Measurements from ENCODE around the gene CFAP68. TPM values are rescaled to one million over a fixed set of nuclear protein-coding genes. Genes with fewer than 3 reads are reported as not detected.

The CFAP68 gene
- total and polyA plus RNA-seq, 2 of the 8 experiments (the other 6 are each of a cell fraction or from before 2014, with no cell fraction given) = 21.4 to 43.1 TPM

GRCh38 chr11:111834432-111835163 is 44.7 kb upstream of the CFAP68 start (continued):
- TF ChIP-seq ATF2 (IDR thresholded peaks at IDR 0.05; ENCODE audit: low read length) = no peak
- no peak for TF ChIP-seq KDM4A (IDR thresholded peaks at IDR 0.05; ENCODE audit: low read depth, low read length, severe bottlenecking)
- no peak for TF ChIP-seq ZNF274 (IDR thresholded peaks at IDR 0.05; ENCODE audit: borderline replicate concordance, extremely low read depth, low read length)
- no peak for TF ChIP-seq EGR1 (IDR thresholded peaks at IDR 0.05; ENCODE audit: borderline replicate concordance, low read depth, low read length)
- no peak for TF ChIP-seq TCF12 (IDR thresholded peaks at IDR 0.05; ENCODE audit: low read depth, low read length)
- TF ChIP-seq NANOG (IDR thresholded peaks at IDR 0.05; ENCODE audit: insufficient read depth, low read depth, low read length, poor library complexity, severe bottlenecking) = no peak
- TF ChIP-seq ATF3 (IDR thresholded peaks at IDR 0.05; ENCODE audit: insufficient read depth, low read depth, low read length) = no peak
